Thoracic aorta (tissue), 2 donors: ENCODE measurements around the gene DDX20. TPM values are rescaled to one million over a fixed set of nuclear protein-coding genes. Genes with fewer than 3 reads are reported as not detected.
A peak's percentile ranks its signal among the peaks of the same experiment; 100 is the strongest.

ENCODE experiments used
- ATAC-seq: fragments of 150-250 bp; one replicate; pipeline ENCODE4 v1.8.0; 2017; ENCODE audit warnings: low read depth; ENCODE audit not compliant: insufficient number of reproducible peaks, low FRiP score
- DNase-seq: peaks from one replicate; pipeline ENCODE4 v3.0.0-alpha.2; 2020; ENCODE audit warnings: low spot score
- H3K27ac ChIP-seq, 2 donors: fragments of 200-600 bp; sonication (generic); 1 replicate in 1 of 2; 2 replicates in 1 of 2; pipeline ENCODE4 v1.5.1; 2016; ENCODE audit warnings: mild to moderate bottlenecking in 2 of 2, moderate library complexity in 2 of 2
- H3K27me3 ChIP-seq: fragments of 200-600 bp; sonication (generic); replicated peaks from 2 replicates; pipeline ENCODE4 v1.6.0; 2016; ENCODE audit warnings: mild to moderate bottlenecking; ENCODE audit not compliant: insufficient read depth
- H3K36me3 ChIP-seq: fragments of 200-600 bp; sonication (generic); one replicate; pipeline ENCODE4 v1.5.1; 2016
- H3K4me1 ChIP-seq, 2 donors: fragments of 200-600 bp; sonication (generic); 1 replicate in 1 of 2; 2 replicates in 1 of 2; pipeline versions ENCODE4 v1.5.1 to v1.6.0; 2016; ENCODE audit warnings: low read depth in 2 of 2, mild to moderate bottlenecking in 1 of 2; ENCODE audit not compliant: control insufficient read depth in 1 of 2
- H3K4me3 ChIP-seq: fragments of 200-600 bp; sonication (generic); 2 replicates; pipeline ENCODE4 v1.5.1; 2016; ENCODE audit warnings: mild to moderate bottlenecking
- H3K9me3 ChIP-seq: fragments of 200-600 bp; sonication (generic); 2 replicates; pipeline ENCODE4 v1.5.1; 2016
- total RNA-seq, 2 donors: library from RNA; depleted of rRNA; stranded (reverse); fragments of >200 nt; gene quantifications; one replicate each; pipeline versions ENCODE4 v1.1.0 to v1.2.3, GENCODE V29; 2016
- TF ChIP-seq, protein P1 (sequence below): fragments of 200-600 bp; sonication (generic); IDR thresholded peaks from one replicate; pipeline ENCODE4 v1.5.1; 2019; ENCODE audit warnings: antibody characterized with exemption

DDX20 gene
- total RNA-seq, 2 donors from 2014 or later, result 17.2 to 21.5 TPM

DNA sequence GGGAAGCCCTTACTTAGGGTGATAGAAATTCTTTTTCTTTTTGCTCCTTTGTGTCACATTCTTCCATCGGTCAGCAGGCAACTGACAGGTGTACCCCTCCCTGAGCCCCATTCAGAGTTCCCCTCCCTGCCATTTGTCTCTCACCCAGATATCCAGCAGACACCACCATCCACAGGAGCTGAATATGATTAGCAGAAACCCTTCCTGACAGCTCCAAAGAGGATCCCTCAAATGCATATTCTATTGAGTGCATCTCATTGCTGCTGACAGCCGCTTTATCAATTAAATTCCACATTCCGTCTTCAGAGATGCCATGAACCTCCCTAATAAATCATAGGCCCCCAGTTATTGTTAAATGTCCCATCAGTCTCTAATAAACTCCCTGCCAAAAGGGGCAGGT lies 6.1 kb upstream of the DDX20 start:
- ATAC-seq (no peak), DNase-seq (no peak)
- H3K9me3 ChIP-seq, result no peaks in the 10 kb centered on the region
- H3K27me3 ChIP-seq, result no peaks in the 10 kb centered on the region
- H3K4me3 ChIP-seq, result no peak overlapping the region
- H3K4me1 ChIP-seq, result peaks cover 2 to 11% of the 10 kb centered on the region in 2 donors
- TF ChIP-seq, protein P1, sequence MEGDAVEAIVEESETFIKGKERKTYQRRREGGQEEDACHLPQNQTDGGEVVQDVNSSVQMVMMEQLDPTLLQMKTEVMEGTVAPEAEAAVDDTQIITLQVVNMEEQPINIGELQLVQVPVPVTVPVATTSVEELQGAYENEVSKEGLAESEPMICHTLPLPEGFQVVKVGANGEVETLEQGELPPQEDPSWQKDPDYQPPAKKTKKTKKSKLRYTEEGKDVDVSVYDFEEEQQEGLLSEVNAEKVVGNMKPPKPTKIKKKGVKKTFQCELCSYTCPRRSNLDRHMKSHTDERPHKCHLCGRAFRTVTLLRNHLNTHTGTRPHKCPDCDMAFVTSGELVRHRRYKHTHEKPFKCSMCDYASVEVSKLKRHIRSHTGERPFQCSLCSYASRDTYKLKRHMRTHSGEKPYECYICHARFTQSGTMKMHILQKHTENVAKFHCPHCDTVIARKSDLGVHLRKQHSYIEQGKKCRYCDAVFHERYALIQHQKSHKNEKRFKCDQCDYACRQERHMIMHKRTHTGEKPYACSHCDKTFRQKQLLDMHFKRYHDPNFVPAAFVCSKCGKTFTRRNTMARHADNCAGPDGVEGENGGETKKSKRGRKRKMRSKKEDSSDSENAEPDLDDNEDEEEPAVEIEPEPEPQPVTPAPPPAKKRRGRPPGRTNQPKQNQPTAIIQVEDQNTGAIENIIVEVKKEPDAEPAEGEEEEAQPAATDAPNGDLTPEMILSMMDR, result no peak
- no peaks in the 10 kb centered on the region for H3K36me3 ChIP-seq
- H3K27ac ChIP-seq, result no peak overlapping the region

DNA sequence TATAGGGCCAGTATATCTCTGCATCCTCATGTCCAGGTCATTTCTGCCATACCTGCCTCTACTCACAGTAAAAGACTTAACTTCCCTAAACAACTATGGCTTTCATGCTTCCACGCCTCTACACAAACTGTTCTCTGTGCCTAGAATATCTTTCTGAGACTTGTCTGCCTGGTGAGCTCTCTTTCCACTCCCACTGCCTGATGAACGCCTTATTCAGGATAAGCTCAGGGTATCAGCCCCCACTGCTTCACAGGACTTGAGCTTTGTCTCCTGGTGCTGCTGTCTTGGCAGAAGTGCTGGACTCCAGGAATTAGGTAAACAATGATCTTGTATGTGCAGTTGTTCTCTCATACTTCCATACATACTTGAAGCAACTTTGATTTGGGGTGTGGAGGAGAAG lies 4.8 kb upstream of the DDX20 start:
- no peak for DNase-seq
- Histone ChIP-seq H3K36me3 (no peaks in the 10 kb centered on the region), H3K4me1 (peaks cover 4 to 14% of the 10 kb centered on the region in 2 donors), H3K9me3 (no peaks in the 10 kb centered on the region), H3K27me3 (no peaks in the 10 kb centered on the region), H3K4me3 (no peak overlapping the region), H3K27ac (no peak overlapping the region)
- TF ChIP-seq, protein P1, result no peak
- ATAC-seq, result no peak

DNA sequence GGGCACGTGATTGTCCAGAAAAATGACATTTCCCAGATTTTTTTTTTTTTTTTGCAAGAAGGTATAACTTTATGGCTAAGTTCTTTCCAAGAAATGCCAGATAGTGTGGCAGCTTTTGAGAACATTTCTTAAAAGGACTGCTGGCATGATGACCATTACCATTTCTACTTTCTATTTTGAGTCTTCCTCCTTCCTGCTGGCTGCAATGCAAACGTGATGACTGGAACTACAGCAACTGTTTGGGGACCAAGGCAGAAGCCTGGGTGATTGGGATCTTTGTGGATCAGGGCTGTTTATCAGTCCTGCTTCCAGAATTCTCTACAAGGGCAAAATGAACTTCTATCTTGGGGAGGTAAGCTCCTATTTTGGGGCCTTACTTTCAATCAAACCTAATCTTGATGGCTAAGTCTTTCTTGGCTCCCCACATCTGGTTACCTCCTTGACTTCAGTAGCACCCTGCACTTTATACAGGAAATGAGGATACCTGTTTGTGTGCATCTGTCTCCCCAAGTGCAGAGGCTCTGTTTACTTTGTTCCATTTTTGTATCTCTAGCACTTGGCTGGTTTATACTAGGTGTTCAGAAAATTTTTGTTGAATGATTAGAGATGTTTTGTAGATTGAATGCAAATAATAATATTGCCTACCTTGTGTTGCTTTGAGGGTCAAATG lies 3.7 kb upstream of the DDX20 start:
- H3K36me3 ChIP-seq, result no peaks in the 10 kb centered on the region
- H3K27ac ChIP-seq, result no peak overlapping the region
- DNase-seq (no peak), ATAC-seq (no peak)
- H3K27me3 ChIP-seq, result no peaks in the 10 kb centered on the region
- H3K4me3 ChIP-seq, result no peak overlapping the region
- no peaks in the 10 kb centered on the region for H3K9me3 ChIP-seq
- TF ChIP-seq, protein P1, result no peak
- H3K4me1 ChIP-seq, result peaks cover 8 to 22% of the 10 kb centered on the region in 2 donors

DNA sequence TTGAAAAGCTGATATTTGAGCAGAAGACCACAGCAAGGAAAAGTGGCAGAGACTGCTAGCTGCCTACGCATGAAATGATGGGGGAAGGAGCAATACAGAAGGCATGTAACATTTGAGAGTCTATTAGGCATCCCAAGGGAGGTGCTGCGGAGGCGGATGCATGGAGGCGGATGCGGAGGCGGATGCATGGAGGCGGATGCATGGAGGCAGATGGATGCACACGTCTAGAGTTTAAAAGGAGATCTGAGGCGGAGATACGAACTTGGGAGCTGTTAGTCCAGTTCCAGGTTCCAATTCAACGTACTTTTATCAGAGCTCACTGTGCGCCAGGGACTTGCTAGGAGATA lies 744 bp upstream of the DDX20 start:
- DNase-seq, result no peak
- TF ChIP-seq, protein P1, result no peak
- ATAC-seq, result no peak
- no peaks in the 10 kb centered on the region for H3K36me3 ChIP-seq
- H3K9me3 ChIP-seq, result no peaks in the 10 kb centered on the region
- peak overlapping the region; percentile 95 for H3K4me3 ChIP-seq
- no peaks in the 10 kb centered on the region for H3K27me3 ChIP-seq
- H3K27ac ChIP-seq, result peak overlapping the region; percentile 92 to 93
- peaks cover 8 to 25% of the 10 kb centered on the region in 2 donors for H3K4me1 ChIP-seq

DNA sequence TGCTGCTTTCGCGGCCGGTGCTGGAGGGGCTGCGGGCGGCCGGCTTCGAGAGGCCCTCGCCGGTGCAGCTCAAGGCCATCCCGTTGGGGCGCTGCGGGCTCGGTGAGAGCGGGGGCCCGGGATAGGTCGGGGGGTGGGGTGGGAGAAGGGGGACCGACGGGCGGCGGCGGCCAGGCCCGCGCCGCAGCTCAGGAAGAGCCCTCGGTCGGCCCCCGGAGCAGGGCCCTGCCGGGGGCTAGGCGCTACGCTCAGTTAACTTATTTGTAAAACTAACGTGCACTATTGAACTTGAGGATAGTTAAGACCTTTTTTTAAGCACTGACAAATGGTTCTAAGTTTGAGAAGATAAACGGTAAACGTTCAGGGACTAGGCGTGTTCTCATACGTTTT lies 418 bp downstream of the DDX20 start:
- Histone ChIP-seq H3K4me3 (peak overlapping the region; percentile 95), H3K9me3 (no peaks in the 10 kb centered on the region), H3K27ac (peak overlapping the region; percentile 92 to 93), H3K27me3 (no peaks in the 10 kb centered on the region), H3K36me3 (peaks cover 6% of the 10 kb centered on the region), H3K4me1 (peaks cover 8 to 25% of the 10 kb centered on the region in 2 donors)
- DNase-seq (no peak), ATAC-seq (peak; percentile 12)
- TF ChIP-seq, protein P1, result no peak
